Kidney tubule cell (primary cell): ENCODE measurements around the gene YIPF4.
"Not testable (repeated sequence)": the region's sequence is repeated elsewhere in the genome, so short reads cannot be mapped to it uniquely, and the experiment has no call there.

Experiments used
- DNase-seq: peaks from one replicate; pipeline ENCODE4 v3.0.0-alpha.2; 2018; ENCODE audit warnings: low spot score

Gene YIPF4

DNA sequence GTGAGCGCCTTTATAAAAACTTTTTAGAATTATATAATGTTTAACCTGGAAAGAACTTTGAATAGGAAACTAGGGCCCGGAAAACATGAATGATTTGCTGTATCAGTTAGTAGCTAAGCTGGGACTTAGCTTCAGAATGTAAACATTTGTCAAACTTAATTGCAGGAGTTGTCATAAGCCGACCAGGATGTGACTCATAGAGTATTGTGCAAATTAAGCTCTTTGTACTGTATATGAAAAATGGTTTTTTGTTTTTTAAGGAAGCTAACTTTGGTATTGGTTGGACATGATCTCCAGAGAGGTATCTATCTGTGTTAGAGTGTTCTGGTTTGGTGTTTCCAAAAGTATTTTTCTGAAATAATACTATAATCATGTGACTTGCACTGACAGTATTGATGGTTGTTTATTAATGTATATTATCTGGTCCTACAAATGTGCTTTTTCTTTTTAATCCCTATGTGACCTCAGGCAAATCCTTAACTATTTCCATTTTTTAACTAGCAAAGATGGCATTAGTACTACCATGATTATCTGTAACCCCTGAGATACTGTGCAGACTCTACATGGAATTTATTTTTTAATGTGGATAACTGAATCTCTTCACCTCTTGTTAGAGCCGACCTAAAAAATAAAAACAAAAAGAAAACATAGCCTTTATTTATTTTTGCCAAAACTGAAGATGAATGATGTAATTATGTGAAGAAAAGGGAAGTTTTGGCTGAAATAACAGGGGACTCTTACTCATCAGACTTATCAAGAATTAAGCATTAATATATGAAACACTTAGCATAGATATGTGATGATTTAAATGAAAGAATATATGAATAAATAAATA is 11.7 kb downstream of the YIPF4 start:
- peak; percentile 30 for DNase-seq

GRCh38 chr2:32290000-32290339 is 12.3 kb downstream of the YIPF4 start:
- no peak for DNase-seq

GRCh38 chr2:32291746-32292145 is 14.0 kb downstream of the YIPF4 start:
- no peak for DNase-seq

DNA sequence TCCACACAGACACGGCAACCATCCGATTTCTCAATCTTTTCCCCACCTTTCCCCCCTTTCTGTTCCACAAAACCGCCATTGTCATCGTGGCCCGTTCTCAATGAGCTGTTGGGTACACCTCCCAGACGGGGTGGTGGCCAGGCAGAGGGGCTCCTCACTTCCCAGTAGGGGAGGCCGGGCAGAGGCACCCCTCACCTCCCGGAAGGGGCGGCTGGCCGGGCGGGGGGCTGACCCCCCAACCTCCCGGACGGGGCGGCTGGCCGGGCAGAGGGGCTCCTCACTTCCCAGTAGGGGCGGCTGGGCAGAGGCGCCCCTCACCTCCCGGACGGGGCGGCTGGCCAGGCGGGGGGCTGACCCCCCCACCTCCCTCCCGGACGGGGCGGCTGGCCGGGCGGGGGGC is 15.8 kb downstream of the YIPF4 start:
- not testable (repeated sequence) for DNase-seq

- not testable (repeated sequence) for DNase-seq
These were observed 16.4 kb downstream of the YIPF4 start for GRCh38 chr2:32293966-32294562.

GRCh38 chr2:32310577-32310976 is 32.9 kb downstream of the YIPF4 start:
- DNase-seq, result no peak

DNA sequence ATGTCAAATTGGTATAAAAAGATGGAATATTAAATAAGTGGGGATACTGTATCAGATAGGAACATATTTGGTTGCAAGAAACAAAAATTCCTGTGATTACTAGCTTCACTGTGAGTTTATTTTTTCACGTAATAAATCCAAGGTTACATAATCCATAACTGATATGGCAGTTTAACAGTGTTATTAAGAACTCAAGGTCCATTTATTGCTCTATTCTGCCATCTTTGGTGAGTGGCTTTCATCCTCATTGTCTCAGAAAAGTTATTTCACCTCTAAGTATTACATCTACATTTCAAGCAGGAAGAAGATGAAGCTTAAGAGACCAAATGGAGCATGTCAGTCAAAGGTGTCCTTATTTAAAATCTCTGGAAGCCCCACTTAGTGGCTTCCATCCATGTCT is 37.2 kb downstream of the YIPF4 start:
- DNase-seq, result no peak

DNA sequence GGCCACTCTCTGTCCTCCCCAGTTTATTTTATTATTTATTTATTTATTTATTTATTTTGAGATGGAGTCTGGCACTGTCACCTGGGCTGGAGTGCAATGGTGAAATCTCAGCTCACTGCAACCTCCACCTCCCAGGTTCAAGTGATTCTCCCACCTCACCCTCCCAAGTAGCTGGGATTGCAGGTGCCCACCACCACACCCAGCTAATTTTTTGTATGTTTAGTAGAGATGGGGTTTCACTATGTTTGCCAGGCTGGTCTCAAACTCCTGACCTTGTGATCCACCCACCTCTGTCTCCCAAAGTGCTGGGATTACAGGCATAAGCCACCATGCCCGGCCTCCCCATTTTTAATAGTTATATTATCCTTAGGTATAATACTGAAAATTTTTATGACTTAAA is 51.0 kb downstream of the YIPF4 start:
- not testable (repeated sequence) for DNase-seq

DNA sequence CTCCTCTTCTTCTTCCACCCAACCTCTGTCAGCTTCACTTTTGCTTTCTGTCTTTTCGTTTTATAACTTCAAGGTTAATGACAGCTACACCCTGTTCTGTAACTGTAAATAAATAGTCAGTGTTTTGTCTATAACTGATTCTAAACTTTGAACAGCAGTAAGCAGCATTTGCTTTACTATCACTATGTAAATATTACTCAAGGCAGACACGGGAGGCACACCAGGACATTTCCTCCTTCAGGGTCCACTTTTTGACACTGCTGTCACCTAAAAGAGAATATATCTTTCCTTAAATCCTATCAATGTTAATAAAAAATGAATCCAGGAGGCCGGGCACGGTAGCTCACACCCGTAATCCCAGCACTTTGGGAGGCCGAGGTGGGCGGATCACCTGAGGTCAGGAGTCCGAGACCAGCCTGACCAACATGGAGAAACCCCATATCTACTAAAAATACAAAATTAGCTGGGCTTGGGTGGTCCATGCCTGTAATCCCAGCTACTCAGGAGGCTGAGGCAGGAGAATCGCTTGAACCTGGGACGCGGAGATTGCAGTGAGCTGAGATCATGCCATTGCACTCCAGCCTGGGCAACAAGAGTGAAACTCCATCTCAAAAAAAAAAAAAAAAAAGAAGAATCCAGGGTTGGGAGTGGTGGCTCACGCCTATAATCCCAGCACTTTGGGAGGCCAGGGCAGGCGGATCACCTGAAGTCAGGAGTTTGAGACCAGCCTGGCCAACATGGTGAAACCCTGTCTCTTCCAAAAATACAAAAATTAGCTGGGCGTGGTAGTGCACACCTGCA is 51.7 kb downstream of the YIPF4 start:
- DNase-seq, result not testable (repeated sequence)

- no peak for DNase-seq
These were observed 52.4 kb downstream of the YIPF4 start for GRCh38 chr2:32330136-32330535.

DNA sequence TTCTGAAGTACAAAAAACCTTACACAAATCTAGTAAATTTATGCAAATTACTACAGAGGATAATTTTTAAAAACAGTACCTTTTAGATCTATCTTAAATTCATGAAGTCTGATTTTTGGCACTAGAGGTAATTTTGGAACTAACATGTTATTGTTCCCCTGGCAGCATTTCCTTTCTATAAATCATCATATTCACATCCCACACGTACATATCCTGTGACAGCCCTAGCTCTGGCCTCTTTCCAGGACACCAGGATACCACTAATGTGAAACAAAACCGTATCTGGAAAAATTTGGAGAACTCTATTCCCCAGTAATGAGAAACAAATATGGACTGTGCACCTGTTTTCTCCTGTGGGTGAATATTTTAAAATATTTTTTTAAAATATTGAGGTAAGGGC is 65.1 kb downstream of the YIPF4 start:
- DNase-seq, result no peak

DNA sequence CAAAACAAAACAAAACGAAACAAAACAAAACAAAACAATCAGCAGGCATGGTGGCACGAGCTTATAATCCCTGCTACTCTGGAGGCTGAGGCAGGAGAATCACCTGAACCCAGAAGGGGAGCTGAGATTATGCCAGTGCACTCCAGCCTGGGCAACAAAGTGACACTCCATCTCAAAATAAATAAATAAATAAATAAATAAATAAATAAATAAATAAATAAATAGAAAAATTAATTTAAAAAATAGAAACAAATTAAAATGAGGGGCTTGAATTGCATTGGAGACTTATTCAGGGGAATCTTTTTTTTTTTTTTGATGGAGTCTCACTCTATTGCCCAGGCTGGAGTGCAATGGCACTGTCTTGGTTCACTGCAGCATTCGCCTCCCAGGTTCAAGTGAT is 73.1 kb downstream of the YIPF4 start:
- not testable (repeated sequence) for DNase-seq

- no peak for DNase-seq
These were observed 78.4 kb downstream of the YIPF4 start for GRCh38 chr2:32355976-32356680.

DNA sequence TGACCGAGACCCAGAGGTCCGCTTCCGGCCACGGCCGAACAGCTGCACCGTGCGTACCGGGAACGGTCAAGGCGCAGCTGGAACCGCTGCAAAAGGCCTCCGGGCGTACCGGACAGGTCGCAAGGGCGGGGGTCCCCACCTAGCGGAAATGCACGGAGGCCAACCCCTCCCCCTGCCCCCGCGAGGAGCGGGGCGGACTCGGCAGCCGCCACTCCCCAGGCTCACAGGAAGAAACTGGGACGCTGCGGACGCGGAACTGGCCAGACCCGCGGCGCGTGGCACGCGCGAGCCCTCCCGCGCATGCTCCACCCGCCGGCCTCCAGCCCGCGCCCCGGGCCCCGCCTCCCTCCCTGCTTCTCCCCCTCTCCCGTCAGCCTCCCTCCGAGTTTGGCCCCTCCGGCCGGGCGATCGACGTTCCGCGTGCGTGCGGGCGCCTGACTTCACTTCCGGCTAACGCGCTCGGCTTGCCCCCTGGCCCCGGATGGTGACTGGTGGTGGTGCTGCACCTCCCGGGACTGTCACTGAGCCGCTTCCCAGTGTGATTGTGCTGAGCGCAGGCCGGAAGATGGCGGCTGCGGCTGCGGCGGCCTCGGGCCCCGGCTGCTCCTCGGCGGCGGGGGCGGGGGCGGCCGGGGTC is 79.1 kb downstream of the YIPF4 start, which contains the start of gene BIRC6:
Gene BIRC6 (plus strand): TSS at position 343 of the 637 bp plus-strand sequence. CDS start 139 bp downstream, at position 482.
- DNase-seq, result peak; percentile 98

- DNase-seq, result peak; percentile 47
These were observed 79.8 kb downstream of the YIPF4 start for GRCh38 chr2:32357318-32358110.

DNA sequence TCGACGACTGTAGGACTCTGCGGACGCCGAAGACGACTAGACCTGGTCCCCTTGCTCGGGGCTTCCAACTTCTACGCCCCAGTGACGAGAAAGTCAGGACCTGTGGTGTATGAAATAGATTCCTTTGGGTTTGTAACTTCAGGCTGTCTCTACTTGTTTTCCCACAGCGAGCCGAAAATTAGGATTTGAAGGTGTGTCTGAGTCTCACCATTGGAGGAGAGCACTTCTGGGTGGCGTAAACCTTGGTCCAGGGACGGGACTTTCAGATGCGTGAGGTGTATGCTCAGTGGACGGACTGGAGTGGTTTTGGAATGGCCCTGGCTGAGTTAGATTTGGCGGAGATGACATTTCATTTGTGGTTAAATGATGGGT is 80.4 kb downstream of the YIPF4 start:
- peak; percentile 42 for DNase-seq

DNA sequence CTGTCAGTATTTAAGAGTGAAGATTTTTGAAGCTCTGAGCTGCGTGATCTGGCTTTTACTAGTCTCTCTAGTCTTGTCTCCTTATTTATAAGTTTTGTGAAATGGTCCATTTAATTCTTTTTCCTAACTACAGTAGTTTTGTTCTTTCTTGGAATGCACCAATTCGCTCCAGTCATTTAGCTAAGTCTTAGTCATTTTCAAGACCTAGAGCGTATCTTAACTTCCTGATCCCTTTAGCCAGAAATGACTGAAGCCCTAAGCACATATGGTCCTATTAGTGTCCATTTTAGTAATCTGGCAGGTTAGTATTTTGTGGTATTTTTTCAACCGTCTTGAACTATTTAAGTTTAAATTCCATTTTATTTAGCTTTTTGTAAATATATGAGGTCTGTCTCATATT is 82.7 kb downstream of the YIPF4 start:
- peak; percentile 63 for DNase-seq

- not testable (repeated sequence) for DNase-seq
These were observed 85.3 kb downstream of the YIPF4 start for GRCh38 chr2:32362997-32363396.

- DNase-seq, result peak; percentile 87
These were observed 85.9 kb downstream of the YIPF4 start for GRCh38 chr2:32363597-32363996.

- DNase-seq, result not testable (repeated sequence)
These were observed 86.6 kb downstream of the YIPF4 start for GRCh38 chr2:32364290-32364689.

DNA sequence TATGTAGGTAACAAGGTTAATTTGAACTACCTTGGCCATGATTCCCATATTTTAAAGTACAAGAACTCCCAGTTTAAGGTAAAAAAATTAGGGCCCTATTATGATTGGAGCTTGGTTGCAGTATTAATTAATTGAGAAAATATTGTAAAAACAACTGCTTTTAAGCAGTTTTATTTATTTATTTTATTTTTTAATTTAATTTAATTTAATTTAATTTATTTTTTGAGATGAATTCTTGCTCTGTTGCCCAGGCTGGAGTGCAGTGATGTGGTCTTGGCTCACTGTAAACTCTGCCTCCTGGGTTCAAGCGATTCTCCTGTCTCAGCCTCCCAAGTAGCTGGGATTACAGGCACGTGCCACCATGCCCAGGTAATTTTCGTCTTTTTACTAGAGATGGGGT is 88.0 kb downstream of the YIPF4 start:
- DNase-seq, result not testable (repeated sequence)
